ENCODE measurements around the gene FBXW8.

The FBXW8 gene

DNA sequence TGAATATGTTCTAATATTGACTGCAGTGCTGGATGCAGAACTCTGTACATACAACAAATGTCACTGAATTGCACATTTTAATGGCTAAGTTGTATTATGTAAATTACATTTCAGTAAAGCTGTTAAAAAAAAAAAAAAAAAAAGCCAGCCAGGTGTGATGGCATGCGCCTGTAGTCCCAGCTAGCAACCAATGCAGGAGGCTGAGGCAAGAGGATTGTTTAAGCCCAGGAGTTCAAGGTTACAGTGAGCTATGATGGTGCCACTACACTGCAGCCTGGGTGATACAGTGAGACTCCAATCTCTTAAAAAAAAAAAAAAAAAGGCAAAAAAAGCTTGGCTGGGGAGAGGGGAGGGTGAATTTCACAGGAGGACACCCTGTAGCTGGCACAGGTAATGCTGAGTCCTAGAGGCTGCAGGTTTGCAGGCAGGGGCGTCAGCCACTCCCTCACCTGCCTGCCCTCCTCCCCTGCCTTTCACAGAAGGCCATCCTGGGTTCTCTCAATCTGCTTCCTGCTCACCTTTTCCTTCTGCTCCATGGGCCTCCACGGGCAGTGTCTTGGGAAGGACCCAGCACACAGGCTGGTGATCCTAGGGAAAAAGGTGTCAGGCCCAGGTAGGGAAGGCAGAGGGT lies 147.8 kb downstream of the FBXW8 start:
- no peak for DNase-seq (ENCODE audit: low read depth)

- no peak for DNase-seq (ENCODE audit: low read depth)
Measured at GRCh38 chr12:117059156-117059555, 148.4 kb downstream of the FBXW8 start.

DNA sequence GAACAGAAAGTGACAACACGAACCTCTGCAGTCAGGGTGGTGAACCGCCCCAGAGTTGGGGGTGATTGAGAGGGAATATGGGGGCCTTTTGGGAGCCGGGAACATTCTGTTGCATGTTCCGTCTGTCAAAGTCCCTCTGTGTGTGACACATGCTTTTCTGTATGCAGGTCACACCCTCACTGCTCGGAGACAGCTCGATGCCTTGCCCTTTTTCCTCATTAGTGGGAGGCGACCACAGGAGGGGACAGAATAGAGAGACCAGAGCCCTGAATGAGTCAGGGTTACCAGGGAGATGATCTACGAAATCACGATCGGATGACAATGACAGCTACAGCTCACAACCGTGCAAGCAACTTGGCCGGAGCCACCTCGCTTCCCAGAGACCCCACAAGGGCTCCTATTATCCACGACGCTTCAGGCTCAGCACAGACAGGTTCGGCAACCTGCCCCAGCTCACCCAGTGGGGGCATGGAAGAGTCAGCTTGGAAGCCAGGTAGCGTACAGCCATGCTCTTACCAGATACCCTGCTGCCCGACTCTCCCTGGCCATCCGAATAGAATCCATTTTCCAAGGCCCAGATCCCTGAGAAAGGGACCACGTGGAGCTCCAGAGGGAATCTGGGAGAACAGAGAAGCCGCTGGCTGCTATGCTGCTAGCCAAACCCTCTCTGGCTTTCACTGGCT lies 149.6 kb downstream of the FBXW8 start:
- no peak for DNase-seq (ENCODE audit: low read depth)

DNA sequence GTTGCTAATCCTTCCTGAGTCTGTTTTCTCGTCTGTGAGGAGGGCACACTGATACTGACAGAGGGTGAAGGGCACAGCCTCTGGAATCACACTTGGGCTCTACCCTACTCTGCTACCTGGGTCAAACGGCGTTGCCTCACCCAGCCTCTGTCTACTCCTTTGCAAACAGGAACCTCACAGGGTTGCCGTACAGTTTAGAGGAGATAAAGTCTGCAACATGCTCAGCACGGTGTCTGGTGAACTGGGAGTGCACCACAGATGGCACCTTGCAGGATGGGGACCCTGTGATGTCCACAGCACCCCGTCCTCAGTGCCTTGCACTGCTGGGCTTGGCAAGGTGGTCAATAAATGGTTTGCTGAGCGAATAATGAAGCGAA lies 150.2 kb downstream of the FBXW8 start:
- no peak for DNase-seq (ENCODE audit: low read depth)

DNA sequence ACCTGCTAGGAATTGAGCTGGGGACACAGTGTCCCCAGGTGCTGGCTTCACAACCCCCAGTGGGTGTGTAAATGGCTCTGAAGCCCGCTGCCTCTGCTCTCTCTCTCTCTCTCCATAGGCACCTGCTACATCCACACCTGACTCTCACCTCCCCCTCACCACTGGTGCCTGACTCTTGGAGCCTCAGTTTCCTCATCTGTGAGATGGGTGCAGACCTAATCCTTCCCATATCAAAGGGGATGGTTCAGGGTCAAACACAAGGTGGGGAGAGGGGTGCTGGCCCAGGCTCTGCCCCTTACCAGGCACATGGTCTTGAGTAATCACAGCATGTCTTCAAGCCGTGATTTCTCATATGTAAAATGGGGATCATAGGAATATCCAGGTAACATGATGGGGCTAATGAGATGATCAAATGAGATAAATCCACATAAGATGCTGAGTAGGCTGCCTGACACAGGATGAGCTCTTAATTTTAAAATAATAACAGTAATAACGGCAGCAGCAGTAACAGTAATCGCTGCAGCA lies 150.9 kb downstream of the FBXW8 start:
- no peak for DNase-seq (ENCODE audit: low read depth)

DNA sequence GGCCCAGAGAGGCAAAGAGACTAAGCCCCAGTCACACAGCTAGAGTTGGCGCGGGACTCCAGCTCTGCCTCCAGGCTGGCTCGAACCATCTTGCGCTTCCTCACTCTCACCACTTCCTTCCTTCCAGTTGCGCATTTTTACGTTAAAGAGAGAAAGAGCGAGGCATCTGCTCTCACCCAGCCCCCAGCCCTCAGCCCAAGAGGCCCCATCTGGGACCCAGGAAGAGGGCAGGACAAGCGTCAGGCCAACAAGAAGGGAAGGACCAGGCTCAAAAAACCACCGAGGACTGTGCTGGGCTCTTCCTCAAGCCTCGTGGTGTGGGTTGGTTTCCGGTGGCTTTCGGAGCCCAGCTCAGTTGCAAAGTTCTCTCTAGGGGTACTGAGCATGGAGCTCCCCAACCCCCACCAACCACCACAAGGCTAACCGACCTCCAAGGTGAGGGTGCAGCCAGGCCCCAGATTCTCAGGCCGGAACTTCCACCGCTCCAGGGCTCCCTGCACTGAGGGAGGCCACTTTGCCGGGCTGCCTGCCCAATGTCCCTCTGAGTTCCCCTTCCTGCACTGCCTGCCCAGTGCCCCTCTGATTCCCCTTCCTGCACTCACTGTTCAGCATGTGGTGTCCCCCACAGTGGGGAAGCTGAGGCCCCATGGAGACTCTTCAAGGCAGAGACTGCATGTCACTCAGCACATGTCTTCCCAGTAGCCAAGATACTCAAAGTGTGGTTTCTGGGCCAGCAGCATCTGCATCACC lies 152.6 kb downstream of the FBXW8 start:
- no peak for DNase-seq (ENCODE audit: low read depth)

GRCh38 chr12:117064049-117064448 lies 153.3 kb downstream of the FBXW8 start:
- no peak for DNase-seq (ENCODE audit: low read depth)

GRCh38 chr12:117064596-117064995 lies 153.8 kb downstream of the FBXW8 start:
- DNase-seq (ENCODE audit: low read depth) = no peak

DNA sequence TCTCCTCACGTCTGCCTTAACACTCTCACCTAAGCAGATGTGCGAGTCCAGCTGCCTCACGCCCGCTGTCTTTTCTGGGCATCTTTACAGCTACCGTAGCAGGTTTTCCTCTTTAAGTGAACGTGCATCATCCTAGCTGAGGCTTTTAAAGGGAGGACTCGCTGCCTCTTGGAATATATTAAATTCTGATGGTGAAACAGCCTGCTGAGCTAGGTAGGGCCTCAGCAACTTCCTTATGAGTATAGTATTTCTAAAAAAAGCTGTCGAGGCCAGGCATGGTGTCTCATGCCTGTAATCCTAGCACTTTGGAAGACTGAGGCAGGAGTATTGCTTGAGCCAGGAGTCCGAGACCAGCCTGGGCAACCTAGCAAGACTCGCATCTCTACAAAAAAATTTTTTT lies 156.3 kb downstream of the FBXW8 start:
- DNase-seq (ENCODE audit: low read depth) = no peak

DNA sequence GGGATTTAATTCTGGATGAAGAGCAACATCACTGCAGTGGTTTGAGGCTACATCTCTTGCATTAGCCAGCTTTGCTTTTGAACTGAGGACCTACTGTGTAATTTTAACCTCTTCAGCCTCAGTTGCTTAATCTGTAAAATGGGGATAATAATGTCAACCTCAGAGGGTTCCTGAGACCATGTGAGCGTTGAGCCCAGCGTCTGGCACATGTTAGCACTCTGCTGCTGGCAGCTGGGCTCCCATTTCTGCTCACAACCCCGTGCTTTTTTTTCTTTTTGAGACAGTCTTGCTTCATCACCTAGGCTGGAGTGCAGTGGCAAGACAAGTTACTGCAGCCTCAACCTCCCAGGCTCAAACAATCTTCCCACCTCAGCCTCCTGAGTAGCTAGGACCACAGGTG lies 156.9 kb downstream of the FBXW8 start:
- no peak for DNase-seq (ENCODE audit: low read depth)

- DNase-seq (ENCODE audit: low read depth) = no peak
Measured at GRCh38 chr12:117068492-117068891, 157.7 kb downstream of the FBXW8 start.

DNA sequence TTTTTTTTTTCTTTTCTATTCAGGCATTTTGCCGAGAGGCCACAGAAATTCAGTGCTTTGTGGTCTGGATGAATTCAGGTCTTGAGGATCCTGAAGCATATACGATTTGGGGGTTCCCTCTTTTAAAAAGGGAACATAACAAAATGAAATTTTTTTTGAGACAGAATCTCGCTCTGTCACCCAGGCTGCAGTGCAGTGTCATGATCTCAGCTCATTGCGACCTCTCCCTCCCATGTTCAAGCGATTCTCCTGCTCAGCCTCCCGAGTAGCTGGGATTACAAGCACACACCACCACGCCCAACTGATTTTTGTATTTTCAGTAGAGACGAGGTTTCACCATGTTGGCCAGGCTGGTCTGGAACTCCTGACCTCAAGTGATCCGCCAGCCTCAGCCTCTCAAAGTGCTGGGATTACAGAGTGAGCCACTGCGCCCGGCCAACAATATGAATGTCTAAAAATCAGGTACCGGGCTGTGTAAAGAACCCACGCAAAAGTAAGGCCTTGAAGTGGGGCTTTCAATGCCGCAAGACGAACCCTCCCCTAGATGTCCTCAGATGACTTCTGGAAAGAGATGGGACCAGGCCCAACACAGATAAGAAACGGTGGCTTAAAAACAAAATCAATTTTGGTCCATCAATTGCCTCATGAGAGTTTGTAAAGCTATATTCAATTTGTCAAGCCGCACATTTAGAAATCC lies 158.5 kb downstream of the FBXW8 start:
- DNase-seq (ENCODE audit: low read depth) = no peak

GRCh38 chr12:117069926-117070900 lies 159.5 kb downstream of the FBXW8 start:
- DNase-seq (ENCODE audit: low read depth) = no peak

DNA sequence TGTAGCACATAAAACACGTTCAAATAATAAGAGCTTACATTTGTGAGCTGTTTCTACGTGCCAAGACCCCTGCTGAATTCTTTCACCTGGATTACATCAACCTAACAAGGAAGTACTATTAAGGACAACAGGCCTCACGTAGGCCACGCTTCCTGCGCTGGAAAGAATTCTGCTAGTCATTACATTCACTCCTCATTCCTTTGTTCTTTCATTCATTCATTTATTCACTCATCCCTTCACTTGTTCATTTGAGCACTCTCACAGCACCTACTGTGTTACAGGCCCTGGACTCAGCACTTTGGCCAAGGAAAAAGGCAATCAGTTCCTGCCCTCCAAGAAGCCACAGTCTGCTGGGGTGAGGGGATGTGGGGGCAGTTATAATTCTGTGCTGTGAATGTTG lies 160.3 kb downstream of the FBXW8 start:
- no peak for DNase-seq (ENCODE audit: low read depth)

GRCh38 chr12:117072106-117072505 lies 161.4 kb downstream of the FBXW8 start:
- no peak for DNase-seq (ENCODE audit: low read depth)

DNA sequence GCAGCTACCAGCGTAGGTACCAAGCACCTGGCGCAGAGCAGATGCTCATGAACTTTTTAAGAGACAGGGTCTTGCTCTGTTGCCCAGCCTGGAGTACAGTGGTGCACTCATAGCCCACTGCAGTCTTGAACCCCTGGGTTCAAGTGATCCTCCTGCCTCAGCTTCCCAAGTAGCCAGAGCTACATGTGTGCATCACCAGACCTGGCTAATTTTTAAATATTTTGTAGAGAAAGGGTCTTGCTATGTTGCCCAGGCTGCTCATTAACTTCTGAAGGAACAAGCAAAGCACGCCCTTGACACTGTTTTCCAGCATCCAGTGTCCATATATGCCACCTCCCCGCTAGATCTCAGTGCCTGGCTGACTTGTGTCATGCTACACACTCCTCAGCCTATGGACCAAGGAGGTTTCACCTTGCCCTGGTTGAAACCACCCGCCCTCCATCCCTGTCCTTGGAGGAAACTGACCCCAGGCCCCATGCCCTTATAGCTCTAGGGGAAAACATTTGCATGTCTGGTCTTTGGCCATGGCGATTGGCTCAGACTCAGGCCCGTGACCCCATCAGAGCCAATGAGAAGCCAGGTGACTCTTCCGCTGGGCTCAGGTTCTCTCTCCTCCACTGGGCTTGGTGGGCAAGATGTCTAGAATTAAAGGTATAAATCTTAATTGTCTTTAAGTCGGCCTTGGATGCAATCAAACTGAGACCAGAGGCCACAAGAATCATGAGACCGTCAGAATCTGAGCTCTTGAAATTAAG lies 162.2 kb downstream of the FBXW8 start:
- no peak for DNase-seq (ENCODE audit: low read depth)

DNA sequence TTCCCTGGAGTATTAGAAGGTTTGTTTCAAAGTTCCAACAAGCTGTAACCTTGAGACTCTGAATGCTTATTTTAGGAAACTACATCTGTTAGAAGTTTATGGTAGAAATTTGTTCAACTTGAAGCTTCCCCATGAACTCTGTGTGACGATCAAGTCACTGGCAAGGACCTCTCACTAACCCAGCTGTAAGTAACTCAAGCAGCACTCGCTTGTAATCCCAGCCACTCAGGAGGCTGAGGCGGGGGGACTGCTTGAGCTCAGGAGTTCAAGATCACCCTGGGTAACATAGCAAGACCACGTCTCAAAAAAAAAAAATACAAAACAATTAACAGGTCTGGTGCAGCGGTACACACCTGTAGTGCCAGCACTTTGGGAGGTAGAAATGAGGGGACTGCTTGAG lies 162.9 kb downstream of the FBXW8 start:
- DNase-seq (ENCODE audit: low read depth) = no peak

GRCh38 chr12:117076410-117077372 lies 165.9 kb downstream of the FBXW8 start:
- peak; percentile 44 for DNase-seq (ENCODE audit: low read depth)

GRCh38 chr12:117079487-117079886 lies 168.7 kb downstream of the FBXW8 start:
- no peak for DNase-seq (ENCODE audit: low read depth)

Data from EH (cell line).